WI38 (cell line): ENCODE results near the gene ATG9B.
A peak's percentile ranks its signal among the peaks of the same experiment; 100 is the strongest.

Source experiments
- H3K4me3 ChIP-seq: 2 replicates; pipeline ENCODE4 v1.5.1; 2011; ENCODE audit warnings: low read depth, mild to moderate bottlenecking, control low read depth, low read length
- TF ChIP-seq, protein P1 (sequence below): IDR thresholded peaks from 2 replicates; pipeline ENCODE4 v1.5.1; 2012; ENCODE audit warnings: low read depth, mild to moderate bottlenecking, control low read depth, low read length

ATG9B gene

DNA sequence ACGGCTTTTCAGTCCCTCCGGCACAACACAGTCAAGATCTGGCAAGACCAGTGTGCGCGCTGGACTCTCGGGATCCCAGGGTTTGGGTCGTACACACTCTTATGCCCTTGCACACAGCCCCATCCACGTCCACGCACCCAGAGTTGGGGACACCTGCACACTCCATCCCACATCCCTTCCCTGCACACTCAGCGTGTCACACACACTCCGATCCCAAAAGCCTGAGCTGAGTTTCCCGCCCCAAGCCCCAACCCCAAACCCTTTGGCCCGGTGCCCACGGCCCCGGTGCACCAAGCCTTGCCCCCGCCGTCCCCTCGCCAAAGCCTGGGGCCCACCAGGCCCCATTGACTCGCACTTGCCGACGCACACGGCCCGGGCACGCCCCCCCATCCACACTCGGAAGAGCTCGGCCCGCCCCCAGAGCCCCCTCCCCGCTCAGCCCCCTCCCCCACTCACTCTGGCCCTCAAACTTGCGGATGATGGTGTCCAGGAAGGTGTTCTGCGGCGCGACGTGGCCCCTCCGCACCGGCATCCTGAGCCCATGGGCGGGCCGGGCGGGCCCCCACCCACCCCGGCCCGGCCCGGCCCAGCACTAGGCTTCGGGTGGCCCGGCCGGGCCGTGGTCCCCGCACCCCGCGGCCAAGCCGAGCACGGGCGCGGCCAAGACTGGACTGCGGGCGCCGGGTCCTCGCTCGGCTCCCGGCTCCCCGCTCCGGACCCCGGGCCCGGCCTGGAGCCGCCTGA lies 46.7 kb downstream of the ATG9B start:
- no peak overlapping the region for H3K4me3 ChIP-seq
- TF ChIP-seq, protein P1, sequence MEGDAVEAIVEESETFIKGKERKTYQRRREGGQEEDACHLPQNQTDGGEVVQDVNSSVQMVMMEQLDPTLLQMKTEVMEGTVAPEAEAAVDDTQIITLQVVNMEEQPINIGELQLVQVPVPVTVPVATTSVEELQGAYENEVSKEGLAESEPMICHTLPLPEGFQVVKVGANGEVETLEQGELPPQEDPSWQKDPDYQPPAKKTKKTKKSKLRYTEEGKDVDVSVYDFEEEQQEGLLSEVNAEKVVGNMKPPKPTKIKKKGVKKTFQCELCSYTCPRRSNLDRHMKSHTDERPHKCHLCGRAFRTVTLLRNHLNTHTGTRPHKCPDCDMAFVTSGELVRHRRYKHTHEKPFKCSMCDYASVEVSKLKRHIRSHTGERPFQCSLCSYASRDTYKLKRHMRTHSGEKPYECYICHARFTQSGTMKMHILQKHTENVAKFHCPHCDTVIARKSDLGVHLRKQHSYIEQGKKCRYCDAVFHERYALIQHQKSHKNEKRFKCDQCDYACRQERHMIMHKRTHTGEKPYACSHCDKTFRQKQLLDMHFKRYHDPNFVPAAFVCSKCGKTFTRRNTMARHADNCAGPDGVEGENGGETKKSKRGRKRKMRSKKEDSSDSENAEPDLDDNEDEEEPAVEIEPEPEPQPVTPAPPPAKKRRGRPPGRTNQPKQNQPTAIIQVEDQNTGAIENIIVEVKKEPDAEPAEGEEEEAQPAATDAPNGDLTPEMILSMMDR, result no peak

DNA sequence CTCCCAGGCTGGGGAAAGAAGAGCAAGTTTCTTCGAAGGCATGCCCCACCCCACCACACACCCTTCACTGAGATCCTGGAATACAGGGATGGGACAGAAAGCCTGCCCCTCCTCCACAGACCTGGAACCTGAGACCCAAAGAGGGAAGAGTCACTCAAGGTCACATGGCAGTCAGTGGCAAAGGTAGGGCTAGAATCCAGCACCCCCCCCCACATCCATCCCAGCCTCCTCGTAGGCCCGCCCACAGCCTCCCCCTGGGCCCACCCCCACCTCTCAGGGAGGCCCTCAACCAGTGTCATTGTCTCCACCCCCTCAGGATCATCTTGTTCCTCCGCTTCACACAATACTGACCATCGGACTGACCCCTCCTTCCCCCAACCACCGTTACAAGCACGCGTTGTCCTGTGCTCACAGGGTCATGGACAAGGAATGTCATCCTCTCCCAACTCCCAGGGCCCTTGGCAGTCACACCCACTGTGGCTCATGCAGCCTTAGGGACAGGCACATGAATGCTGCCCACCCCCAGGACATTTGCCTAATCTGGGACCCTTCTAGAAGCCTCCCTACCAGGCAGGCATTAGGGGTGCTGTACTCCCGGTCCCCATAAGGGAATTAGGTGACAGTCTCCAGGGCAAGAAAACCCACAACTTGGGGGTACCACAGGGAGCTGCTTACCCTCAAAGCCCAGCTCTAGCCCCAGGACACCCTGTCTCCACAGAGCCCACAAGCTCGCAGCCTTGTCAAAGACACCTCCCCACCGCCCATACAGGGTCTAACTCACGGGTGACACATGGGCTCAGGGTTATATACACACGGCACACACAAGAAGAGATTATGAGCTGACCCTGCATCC lies 47.5 kb downstream of the ATG9B start:
- no peak overlapping the region for H3K4me3 ChIP-seq
- TF ChIP-seq, protein P1, result no peak

DNA sequence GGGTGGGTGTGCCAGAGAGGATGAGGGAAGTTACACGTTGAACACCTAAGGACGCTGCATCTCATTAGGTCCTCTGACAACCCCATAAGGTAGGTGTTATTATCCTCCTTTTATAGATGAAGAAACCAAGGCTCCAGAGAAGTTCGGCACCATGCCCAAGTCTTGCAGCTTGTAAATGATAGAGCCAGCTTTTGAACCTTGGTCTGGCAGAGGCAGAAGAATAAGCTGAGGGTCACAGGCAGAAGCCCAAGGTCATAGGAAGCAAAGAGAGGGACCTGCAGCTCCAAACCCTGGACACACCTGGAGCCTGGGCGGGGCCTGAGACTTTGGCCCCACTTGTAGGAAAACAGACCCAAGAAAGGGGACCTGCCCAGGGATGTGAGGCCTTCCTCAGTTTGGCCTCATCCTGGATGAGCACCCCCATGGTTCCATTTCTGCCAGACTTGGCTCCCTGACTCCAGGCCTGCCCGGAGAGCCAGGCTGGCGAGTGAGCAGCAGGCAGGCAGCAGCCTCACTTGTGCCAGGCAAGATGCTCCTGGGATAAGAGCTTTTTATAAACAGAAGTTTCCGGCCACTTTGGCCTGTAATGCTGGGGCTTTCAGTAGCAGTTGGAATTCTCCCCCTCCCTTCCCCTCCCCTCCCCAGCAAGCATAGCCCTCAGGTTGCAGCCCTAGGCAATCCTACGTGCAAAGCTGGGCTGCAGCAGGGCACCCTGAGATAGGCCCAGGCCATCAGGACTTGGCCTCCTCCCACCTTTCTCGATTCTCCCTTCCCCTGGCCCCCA lies 48.6 kb downstream of the ATG9B start:
- no peak overlapping the region for H3K4me3 ChIP-seq
- TF ChIP-seq, protein P1, result no peak

DNA sequence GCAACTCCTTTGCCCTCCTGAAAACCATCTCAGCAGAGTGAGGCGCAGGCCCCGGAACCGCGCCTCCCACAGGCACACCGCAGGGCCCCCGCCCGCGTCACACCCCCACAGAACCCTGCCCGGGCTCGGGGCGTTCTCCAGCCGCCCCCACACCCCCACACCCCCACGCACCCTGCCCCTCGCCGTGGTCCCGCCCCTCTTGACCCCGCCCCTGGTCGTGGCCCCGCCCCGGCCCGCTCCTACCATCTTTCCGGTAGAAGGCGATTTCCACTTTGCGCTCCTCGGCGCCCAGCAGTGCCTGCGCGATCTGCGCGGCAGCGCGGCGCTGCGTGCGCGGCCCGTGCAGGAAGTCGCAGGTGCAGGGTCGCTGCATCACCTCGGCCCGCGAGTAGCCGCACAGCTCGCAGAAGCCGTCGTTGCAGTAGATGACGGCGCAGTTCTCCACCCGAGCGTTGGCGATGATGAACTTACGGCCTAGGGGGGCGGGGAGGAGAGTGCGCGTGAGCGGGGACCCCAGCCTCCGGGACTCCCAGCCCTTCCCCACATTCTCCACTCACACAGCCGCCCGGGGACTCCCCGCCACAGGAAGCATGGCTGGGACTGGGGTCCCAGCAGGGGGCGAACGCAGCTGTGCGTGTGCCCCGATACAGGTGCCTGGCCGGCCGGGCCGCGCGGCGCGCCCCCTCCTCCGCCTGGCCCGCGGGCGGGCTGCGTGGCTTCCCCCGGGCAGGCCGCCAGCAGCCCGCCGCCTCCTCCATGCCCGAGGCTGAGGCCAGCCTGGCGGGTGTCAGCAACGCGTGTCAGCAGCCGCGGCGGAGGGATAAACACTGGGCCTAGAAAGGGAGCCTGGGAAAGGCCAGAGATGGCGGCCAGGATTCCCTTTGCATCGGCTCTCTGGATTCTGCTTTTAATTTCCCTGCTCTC lies 49.6 kb downstream of the ATG9B start:
- TF ChIP-seq, protein P1, result no peak
- H3K4me3 ChIP-seq, result 0 out of 2 replicates have a peak overlapping the region, but pooled peaks have one; percentile 18

DNA sequence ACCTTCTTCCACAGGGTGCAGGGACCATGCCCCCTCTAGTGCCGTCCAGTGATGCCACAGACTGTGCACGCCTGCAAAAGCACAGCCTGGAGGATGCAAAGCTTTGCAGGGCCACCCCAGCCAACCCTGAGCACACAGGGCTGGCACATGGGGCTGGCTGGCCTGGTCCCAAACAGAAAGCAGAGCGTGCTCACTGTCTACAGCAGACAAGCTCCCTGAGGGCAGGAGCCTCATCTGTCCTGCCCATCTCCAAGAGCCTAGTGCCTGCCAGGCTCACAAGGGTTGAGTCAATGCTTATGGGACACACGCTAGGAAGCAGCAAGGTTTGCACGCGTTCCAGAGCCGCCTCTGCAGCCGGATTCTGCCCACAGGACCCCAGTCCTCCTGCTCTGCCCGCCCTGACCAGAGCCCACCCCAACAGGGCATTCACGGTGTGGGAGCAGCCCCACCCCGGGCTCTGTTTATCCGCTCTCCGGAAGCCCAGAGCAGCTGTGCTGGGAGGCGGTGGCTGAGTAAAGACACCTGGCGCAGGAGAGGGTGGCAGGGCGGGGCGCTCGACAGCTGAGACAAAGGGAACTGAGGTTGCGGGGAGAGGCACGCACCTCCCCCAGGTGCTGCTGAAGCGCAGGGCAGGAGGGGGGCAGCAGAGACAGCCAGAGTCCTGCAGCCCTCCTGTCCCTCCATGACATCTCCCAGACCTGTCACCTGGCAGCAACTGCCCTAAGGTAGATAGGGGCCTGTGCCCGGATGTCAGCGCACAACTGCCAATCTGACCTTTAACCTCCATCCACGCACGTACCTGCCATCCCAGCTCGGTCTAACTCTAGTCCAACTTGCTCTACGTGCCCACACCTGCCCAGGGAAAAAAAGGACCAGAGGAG lies 50.5 kb downstream of the ATG9B start:
- H3K4me3 ChIP-seq, result no peak overlapping the region
- TF ChIP-seq, protein P1, result no peak

DNA sequence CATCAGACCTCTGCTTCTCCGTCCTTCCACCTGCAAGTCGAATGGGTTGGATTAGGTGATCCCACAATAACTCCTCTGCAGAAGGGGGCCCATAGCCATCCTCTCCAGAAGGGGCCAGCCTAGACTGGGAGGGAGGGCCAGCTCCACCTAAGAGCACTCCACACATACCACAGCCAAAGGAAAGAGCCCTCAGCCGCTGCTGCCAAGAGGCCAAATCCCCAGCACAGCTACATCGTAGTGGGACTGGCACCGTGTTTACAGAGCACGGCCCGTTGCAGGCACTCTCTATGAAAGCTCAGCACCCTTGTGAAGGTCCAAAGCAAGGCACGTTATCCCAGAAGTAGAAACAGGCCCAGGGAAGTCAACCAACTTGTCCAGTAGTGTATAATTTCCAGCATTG lies 51.6 kb downstream of the ATG9B start:
- no peak overlapping the region for H3K4me3 ChIP-seq
- TF ChIP-seq, protein P1, result no peak
